ENCODE results near the gene ZBTB7C. TPM values are rescaled to one million over a fixed set of nuclear protein-coding genes. Genes with fewer than 3 reads are reported as not detected.

ZBTB7C gene
- total RNA-seq, 2 donors from 2014 or later, result 1.3 to 2.3 TPM

DNA sequence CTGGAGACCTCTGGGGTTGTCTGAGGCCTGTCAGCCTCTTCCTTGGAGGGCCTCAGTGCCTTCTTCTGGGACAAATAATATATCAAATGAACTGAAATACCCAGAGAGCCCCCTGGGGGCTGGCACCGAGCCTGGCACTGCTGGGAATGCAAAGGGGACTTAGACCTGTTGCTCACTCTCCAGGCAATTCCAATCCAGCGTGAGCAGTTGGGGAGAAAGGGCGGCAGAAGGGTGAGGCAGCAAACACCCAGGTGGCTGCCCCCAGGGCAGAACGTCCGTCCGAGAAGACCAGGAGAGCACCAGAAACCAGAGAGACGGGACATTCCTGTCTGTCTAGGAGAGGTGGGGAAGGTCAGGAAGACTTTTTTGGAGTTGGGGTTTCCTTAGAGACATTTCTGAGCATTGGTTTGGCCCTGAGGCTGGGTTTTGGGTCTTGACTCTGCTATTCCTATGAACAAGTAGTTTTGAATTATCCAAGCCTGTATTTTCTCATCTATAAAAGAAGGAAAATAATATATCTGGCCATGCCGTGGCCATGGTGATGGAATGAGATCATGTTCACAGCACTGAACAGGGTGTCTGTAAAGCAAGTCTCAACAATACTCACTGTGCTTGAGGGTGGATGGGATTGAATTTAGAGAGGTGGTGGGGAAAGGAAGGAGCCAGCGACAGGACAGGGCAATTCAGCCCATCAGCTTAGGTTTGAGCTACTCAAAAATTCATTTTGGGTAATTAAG, 44.3 kb upstream of the ZBTB7C start:
- TF ChIP-seq, protein P1, sequence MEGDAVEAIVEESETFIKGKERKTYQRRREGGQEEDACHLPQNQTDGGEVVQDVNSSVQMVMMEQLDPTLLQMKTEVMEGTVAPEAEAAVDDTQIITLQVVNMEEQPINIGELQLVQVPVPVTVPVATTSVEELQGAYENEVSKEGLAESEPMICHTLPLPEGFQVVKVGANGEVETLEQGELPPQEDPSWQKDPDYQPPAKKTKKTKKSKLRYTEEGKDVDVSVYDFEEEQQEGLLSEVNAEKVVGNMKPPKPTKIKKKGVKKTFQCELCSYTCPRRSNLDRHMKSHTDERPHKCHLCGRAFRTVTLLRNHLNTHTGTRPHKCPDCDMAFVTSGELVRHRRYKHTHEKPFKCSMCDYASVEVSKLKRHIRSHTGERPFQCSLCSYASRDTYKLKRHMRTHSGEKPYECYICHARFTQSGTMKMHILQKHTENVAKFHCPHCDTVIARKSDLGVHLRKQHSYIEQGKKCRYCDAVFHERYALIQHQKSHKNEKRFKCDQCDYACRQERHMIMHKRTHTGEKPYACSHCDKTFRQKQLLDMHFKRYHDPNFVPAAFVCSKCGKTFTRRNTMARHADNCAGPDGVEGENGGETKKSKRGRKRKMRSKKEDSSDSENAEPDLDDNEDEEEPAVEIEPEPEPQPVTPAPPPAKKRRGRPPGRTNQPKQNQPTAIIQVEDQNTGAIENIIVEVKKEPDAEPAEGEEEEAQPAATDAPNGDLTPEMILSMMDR (IDR thresholded peaks at IDR 0.05), result no peak
- no peak for TF ChIP-seq POLR2A (IDR thresholded peaks at IDR 0.05)
- Histone ChIP-seq H3K9me3 (no peaks in the 10 kb centered on the region), H3K36me3 (replicated peaks in 1 of 2; ENCODE audit: insufficient read depth in 1 of 2, low read depth in 2 of 2) (no peaks in the 10 kb centered on the region), H3K27ac (peak overlapping the region in 3 of 4 donors; percentile 17 to 71 (median 69)), H3K4me3 (no peak overlapping the region), H3K4me1 (peaks cover 30% of the 10 kb centered on the region), H3K27me3 (no peaks in the 10 kb centered on the region)
- 70 to 74% methylated on average over 8 to 9 of the region's 9 CpGs for WGBS, 2 donors
- DNase-seq (peak in 1 of 4 donors; percentile 19), ATAC-seq (peak; percentile 34)
- intact Hi-C loops (cut with DNase I), result no loop called here

DNA sequence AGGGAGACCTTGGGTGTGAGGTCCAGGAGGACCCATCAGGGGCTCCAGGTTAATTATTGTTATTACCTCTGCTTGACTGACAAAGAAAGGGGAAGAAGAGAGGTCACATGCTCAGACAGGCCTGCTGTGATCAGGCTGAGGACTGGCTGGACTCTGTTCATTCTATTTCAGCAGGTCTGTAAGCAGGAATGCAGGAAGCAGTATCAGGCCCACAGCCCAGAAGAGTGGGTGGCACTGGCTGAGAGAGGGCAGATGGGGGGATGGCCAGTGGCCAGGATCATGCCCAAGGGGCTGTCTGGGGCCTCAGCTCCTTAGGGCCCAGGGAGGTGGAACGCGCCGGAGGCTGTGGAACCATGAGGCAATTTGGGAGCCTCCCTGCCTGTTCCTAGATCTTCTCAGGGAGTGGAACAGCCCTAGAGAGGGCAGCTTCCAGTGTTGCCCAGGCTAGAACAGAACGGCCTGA, 43.7 kb upstream of the ZBTB7C start:
- WGBS, 2 donors, result 67 to 86% methylated on average over 1 to 3 of the region's 4 CpGs
- H3K27me3 ChIP-seq, result no peaks in the 10 kb centered on the region
- DNase-seq (peak in 3 of 4 donors; percentile 18 to 38 (median 26)), ATAC-seq (peak; percentile 68)
- H3K27ac ChIP-seq, result peak overlapping the region in 3 of 4 donors; percentile 17 to 71 (median 69)
- TF ChIP-seq POLR2A (IDR thresholded peaks at IDR 0.05), result no peak
- TF ChIP-seq, protein P1 (IDR thresholded peaks at IDR 0.05), result no peak
- peaks cover 30% of the 10 kb centered on the region for H3K4me1 ChIP-seq
- no peaks in the 10 kb centered on the region for H3K36me3 ChIP-seq (replicated peaks in 1 of 2; ENCODE audit: insufficient read depth in 1 of 2, low read depth in 2 of 2)
- intact Hi-C loops (cut with DNase I), result no loop called here
- H3K9me3 ChIP-seq, result no peaks in the 10 kb centered on the region
- no peak overlapping the region for H3K4me3 ChIP-seq

DNA sequence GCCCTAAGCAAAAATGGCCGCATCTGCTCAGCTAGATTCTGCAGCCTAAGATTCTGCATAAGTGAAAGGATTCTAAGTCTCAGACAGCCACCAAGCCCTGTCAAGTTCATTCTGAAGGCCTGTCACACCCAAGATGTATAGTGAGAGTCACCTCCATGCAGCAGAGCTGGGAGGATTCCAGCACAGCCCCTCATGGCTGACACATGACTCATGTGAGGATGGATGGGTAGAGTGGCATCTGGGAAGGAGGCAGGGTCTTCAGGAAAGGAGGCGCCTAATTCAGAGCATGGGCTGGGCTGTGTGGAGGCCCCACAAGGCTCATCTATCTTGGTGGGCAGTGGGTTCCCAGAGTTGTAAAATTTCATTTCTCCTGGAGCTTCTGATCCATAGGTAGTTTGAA, 41.5 kb upstream of the ZBTB7C start:
- H3K27me3 ChIP-seq, result no peaks in the 10 kb centered on the region
- H3K4me3 ChIP-seq, result no peak overlapping the region
- H3K36me3 ChIP-seq (replicated peaks in 1 of 2; ENCODE audit: insufficient read depth in 1 of 2, low read depth in 2 of 2), result no peaks in the 10 kb centered on the region
- WGBS, 2 donors, result 65 to 100% methylated on average over 2 of the region's 2 CpGs
- no peak for DNase-seq
- no peak overlapping the region for H3K27ac ChIP-seq
- peaks cover 31% of the 10 kb centered on the region for H3K4me1 ChIP-seq
- no peak for ATAC-seq
- intact Hi-C loops (cut with DNase I), result no loop called here
- TF ChIP-seq POLR2A (IDR thresholded peaks at IDR 0.05), result no peak
- TF ChIP-seq, protein P1 (IDR thresholded peaks at IDR 0.05), result no peak
- no peaks in the 10 kb centered on the region for H3K9me3 ChIP-seq

DNA sequence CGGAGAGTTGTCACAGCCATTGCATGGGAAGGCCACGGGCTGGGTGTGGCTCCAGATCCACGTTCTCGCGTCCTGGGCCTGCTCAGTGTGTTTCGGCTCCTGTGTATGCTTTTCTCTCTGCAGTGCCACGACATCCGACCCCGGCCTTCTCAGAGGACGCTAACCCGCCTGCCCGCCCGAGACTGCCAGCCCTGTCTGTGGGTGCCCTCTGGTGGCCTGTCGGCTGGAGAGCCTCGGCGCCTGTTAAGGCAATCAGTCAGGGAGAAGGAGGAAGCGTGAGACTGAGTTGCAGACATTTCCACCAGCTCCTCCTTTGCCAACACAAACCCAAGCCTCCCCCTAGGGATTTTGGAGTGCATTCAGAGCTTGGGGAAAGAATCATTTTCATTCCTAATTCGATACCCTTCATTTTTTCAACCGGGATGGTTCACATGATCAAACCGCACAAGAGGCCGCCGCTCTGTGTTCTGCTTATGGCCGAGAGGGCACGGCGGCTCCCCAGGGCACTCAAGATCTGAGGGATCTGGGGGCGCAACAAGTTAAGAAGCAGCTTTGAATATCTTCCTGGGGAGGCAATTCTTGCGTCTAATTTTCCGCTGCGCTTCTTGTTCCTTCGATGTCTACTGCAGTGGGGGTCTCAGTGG, 37.5 kb upstream of the ZBTB7C start:
- H3K27ac ChIP-seq, result no peak overlapping the region
- intact Hi-C loops (cut with DNase I), result loop anchor here (5.0 to 10.0 kb wide), 2 partner anchors 419 to 672 kb away; no protein-coding TSS in a partner anchor
- H3K36me3 ChIP-seq (replicated peaks in 1 of 2; ENCODE audit: insufficient read depth in 1 of 2, low read depth in 2 of 2), result no peaks in the 10 kb centered on the region
- H3K4me1 ChIP-seq, result peaks cover 6% of the 10 kb centered on the region
- WGBS, 2 donors, result 36 to 39% methylated on average over 28 to 30 of the region's 30 CpGs
- DNase-seq (peak; percentile 84 to 88 (median 87)), ATAC-seq (peak; percentile 89)
- H3K4me3 ChIP-seq, result no peak overlapping the region
- no peaks in the 10 kb centered on the region for H3K9me3 ChIP-seq
- TF ChIP-seq, protein P1 (IDR thresholded peaks at IDR 0.05), result peak; percentile 78 to 94 (median 88)
- no peak for TF ChIP-seq POLR2A (IDR thresholded peaks at IDR 0.05)
- H3K27me3 ChIP-seq, result no peaks in the 10 kb centered on the region

Measured in body of pancreas (tissue), 4 donors.